NCI-H187 (cell line): Measurements from ENCODE around the gene BMP15.

Experiments used
- DNase-seq, 2 experiments: peaks; one replicate each; lab custom pipeline; 2025; lab: John Stamatoyannopoulos, UW

The BMP15 gene

GRCh38 chrX:50910685-50911176, at the start of gene BMP15:
BMP15 (plus strand) TSS chrX:50910735; CDS start chrX:50910784, 49 bp downstream.
- no peak for DNase-seq

- DNase-seq: no peak
Observed at GRCh38 chrX:50863471-50863870, 47.1 kb upstream of the BMP15 start.

- DNase-seq: no peak
Observed at GRCh38 chrX:50865311-50865710, 45.2 kb upstream of the BMP15 start.

GRCh38 chrX:50871922-50872453, 38.5 kb upstream of the BMP15 start:
- no peak for DNase-seq

GRCh38 chrX:50874876-50875275, 35.7 kb upstream of the BMP15 start:
- no peak for DNase-seq

- no peak for DNase-seq
Observed at GRCh38 chrX:50876551-50876950, 34.0 kb upstream of the BMP15 start.

- no peak for DNase-seq
Observed at GRCh38 chrX:50877310-50877709, 33.2 kb upstream of the BMP15 start.

GRCh38 chrX:50881028-50881427, 29.5 kb upstream of the BMP15 start:
- DNase-seq: no peak

- no peak for DNase-seq
Observed at GRCh38 chrX:50888884-50889283, 21.7 kb upstream of the BMP15 start.

GRCh38 chrX:50889582-50889981, 21.0 kb upstream of the BMP15 start:
- no peak for DNase-seq

- no peak for DNase-seq
Observed at GRCh38 chrX:50893047-50893446, 17.5 kb upstream of the BMP15 start.

- no peak for DNase-seq
Observed at GRCh38 chrX:50893466-50893865, 17.1 kb upstream of the BMP15 start.

GRCh38 chrX:50905334-50905733, 5.2 kb upstream of the BMP15 start:
- DNase-seq: no peak

- DNase-seq: no peak
Observed at GRCh38 chrX:50913520-50913919, 3.0 kb downstream of the BMP15 start.

- DNase-seq: no peak
Observed at GRCh38 chrX:50920132-50920531, 9.6 kb downstream of the BMP15 start.

GRCh38 chrX:50927127-50927526, 16.6 kb downstream of the BMP15 start:
- DNase-seq: no peak

- no peak for DNase-seq
Observed at GRCh38 chrX:50941638-50942037, 31.1 kb downstream of the BMP15 start.

GRCh38 chrX:50942471-50942870, 31.9 kb downstream of the BMP15 start:
- DNase-seq: no peak

GRCh38 chrX:50952406-50952805, 41.9 kb downstream of the BMP15 start:
- no peak for DNase-seq

- DNase-seq: no peak
Observed at GRCh38 chrX:50953832-50954231, 43.3 kb downstream of the BMP15 start.

- DNase-seq: no peak
Observed at GRCh38 chrX:50962156-50962555, 51.6 kb downstream of the BMP15 start.

GRCh38 chrX:50963842-50964241, 53.3 kb downstream of the BMP15 start:
- DNase-seq: no peak
